ENCODE results near the gene FRAS1. TPM values are rescaled to one million over a fixed set of nuclear protein-coding genes. Genes with fewer than 3 reads are reported as not detected.
A peak's percentile ranks its signal among the peaks of the same experiment; 100 is the strongest.

FRAS1 gene
- total RNA-seq, 1 donor from 2014 or later, result 0.65 TPM

DNA sequence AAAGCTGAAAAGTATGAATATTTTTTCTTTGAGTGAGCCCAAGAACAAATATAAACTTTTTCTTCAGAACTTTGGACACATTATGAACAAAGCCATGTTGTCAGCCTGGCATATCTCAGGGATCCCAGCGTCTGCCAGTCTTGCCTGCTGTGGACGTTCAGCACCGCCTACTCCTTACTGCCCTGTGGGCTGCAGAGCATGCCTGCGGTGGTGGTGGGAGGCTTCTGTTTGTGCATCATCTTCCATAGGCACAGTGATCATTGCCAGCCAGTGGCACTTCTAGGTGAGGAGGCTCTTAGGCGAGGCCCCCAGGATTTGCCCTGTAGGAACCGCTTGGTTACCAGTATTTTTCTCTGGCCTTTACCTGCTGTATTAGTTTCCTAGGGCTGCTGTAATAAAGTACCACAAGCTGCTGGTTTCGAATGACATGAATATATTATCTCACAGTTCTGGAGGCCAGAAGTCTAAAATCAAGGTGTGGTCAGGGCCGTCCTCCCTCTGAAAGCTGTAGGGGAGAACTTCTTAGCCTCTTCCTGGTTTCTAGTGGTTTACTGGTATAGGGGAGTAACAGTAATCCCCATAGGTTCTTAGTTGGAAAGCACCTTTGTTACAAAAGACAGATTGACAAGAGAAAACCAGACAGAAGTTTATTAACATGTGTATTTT is 509.8 kb downstream of the FRAS1 start:
- ATAC-seq (no peak), DNase-seq (ENCODE audit: low spot score) (no peak)

DNA sequence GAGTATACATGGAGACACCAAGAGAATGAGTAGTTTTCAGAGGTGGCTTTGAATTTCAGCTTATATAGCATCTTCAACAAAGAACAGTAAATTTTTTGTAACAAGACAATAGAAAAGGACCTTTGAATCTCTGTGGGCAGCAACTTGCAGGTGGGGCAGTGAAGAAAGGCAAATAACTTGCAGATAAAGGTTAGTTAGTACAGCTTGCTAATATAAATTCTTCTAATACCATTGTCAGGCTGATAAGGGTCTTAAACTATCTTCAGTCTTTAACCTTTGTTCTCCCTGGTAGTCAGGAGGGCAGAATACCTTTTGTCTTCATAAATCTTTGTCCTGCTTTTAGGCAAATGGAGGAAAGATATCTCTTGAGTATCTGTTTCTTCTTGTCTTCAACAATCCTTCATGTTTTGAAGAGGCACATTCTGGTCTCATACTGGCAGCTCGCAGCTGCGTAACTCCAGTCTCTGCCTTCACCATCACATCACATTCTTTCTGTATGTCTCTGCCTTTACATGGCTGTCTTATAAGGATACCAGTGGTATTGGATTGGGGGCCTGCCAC is 510.5 kb downstream of the FRAS1 start:
- ATAC-seq, result no peak
- no peak for DNase-seq (ENCODE audit: low spot score)

- no peak for DNase-seq (ENCODE audit: low spot score)
These were observed 511.6 kb downstream of the FRAS1 start for GRCh38 chr4:78568640-78569305.

DNA sequence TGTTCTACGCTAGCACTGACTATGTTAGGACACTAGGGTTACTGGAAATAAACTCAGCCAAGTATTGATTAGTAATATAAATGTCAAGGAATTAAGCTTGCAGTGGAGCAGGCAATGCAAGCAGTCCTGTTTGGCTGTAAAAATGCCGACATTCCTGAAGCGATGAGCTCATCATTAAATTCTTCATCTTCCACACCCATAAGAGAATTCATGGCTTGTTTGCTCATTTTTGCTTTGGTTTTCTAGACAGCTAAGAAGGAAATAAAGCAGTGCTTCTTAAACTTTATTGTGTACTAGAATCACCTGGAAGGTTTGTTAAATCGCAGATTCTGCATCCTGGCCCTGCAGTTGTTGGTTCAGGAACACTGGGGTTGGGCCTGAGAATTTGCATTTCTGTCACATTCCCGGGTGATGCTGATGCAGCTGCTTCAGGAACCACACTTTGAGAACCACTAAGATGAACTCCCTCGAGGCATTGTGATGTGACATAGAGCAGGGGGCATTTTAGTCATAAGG is 512.2 kb downstream of the FRAS1 start:
- no peak for ATAC-seq
- no peak for DNase-seq (ENCODE audit: low spot score)

More at GRCh38 chr4:78568640-78569305, 511.6 kb downstream of the FRAS1 start:
- no peak for ATAC-seq

DNA sequence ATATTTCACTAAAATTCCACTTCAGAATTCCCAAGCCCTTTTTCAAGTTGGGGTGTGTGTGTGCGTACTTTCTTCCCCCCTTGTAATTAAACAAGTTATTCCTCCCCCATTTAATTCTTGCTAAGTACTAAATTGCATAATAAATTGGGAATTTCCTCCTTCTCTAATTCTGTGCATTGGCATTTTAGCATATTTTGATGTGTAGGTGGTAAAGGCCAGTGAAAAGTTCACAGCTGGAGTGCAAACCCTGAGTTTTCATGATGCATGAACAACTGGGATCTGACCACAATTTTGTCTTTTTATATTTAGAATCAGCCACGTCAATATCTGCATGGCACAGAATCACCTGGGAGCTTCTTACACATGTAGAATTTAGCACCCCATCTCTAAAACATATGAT is 513.0 kb downstream of the FRAS1 start:
- no peak for ATAC-seq

GRCh38 chr4:78571804-78572203 is 514.7 kb downstream of the FRAS1 start:
- no peak for DNase-seq (ENCODE audit: low spot score)
- ATAC-seq, result no peak

More for the DNA sequence above, 513.0 kb downstream of the FRAS1 start:
- DNase-seq (ENCODE audit: low spot score), result no peak

GRCh38 chr4:78578674-78579425 is 521.7 kb downstream of the FRAS1 start:
- ATAC-seq (no peak), DNase-seq (ENCODE audit: low spot score) (no peak)

DNA sequence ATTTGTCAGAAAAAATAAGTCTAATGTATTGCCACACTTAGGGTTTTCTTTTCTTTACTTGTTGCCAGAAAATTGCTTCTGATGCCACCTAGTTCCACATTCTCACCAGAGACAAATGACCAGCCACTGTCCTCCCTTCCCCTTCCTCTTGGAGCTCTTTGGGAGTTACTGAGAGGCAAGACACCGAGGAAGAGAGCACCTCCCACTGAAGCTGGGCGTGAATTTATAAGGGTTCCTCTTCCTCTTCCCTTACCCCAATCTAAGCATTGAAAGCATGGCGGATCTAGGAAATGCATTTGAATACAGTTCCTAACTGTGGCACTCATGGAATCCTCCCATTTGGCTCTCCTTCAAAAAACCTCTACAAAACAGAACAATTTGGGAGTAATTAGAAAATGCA is 524.5 kb downstream of the FRAS1 start:
- peak; percentile 49 for ATAC-seq
- DNase-seq (ENCODE audit: low spot score), result no peak

DNA sequence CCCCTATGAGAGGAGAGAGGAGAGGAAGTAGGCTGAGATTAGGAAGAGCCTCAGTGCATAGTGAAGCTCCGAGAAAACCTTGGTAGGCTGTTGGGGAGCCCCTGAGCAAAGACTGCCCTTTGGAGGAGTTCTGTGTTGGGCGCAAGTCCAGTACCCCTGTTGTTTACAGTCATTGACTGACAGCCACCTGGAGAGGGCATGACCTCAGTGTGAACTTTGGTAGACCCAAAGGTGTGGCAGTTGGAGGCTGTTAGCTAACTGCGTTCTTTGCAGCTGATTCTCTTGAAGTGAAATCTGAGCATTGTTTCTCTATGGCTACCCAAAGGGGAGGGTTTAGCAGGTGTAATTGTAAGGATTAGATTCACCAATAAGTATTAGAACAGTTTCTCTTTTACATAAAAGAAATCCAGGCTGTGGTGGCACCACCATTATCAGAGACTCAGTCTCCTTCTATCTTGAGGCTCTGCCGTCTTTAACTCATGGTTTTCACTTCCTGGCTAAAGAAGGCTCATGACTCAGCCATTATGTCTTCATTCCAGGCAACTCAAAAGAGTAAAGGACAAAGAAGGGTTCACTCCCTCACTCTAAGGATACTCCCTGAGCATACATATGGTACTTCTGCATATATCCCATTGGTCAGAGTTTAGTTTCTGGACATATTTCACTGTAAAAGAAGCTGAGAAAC is 527.9 kb downstream of the FRAS1 start:
- ATAC-seq (peak; percentile 64), DNase-seq (ENCODE audit: low spot score) (no peak)

DNA sequence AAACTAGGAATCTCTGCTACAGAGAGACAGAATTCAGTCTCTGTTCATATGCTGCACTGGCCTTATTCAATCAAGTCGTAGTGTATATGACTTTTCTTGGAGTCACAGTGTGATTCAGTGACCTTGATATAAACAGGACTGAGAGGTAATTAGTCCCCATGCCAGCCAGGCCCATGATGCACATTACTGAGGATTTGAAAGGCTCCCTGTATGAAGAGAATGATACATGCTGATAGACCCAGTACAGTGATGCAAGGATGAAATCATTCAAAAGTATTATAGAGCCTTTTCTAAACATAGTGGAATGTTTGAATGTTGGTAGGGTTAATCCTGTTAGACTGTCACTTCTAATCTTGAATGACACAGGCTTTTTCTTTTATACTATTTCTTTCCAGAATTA is 528.5 kb downstream of the FRAS1 start:
- ATAC-seq, result no peak
- no peak for DNase-seq (ENCODE audit: low spot score)

GRCh38 chr4:78588894-78589545 is 531.9 kb downstream of the FRAS1 start:
- ATAC-seq, result no peak
- DNase-seq (ENCODE audit: low spot score), result no peak

DNA sequence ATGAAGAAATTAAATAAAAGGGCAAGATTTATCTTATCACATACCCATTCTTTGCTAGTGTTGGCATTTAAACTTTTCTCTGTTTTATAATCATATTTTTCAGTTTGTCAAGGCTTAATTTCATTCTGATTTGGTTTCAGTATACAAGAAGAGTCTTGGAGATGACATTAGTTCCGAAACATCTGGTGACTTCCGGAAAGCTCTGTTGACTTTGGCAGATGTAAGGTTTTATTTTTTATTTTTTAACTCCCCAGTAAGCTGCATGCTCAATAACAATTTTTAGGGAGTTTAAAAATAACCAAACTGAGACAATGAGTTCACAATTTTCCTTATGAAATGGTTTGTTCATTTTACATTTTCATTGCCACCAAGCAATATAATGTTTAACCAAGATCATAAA is 534.3 kb downstream of the FRAS1 start:
- no peak for ATAC-seq
- no peak for DNase-seq (ENCODE audit: low spot score)

DNA sequence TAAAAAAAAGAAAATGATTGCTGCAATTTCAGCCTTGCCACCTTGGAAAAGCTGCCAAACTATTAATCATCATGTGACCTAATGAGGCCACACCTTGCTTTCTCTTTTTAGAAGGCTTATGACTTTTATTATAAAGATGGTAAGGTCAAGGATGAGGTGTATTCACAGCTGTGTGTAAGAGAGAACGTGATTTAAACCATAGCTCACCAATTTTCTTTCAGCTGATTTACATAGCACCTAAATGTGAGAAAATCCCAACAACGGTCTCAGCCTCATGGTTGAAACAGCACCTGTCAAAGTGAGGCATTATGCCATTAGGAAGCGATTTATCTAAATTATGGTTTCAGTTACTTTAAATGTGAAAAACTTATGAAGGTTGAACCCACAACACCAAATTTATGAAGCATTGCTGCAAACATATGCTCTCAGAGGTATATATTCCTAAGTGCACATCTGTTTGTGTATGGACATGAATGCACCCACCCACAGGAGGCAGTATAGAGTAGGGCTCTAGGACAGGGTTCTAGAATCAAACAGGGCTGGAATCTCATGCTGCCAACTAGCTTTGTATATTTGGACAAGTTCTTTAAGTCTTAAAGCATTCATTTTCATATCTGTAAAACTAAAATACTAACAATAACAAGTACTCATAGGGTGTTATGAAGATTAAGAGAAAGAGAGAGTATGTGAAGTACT is 535.1 kb downstream of the FRAS1 start:
- no peak for DNase-seq (ENCODE audit: low spot score)
- no peak for ATAC-seq

Other genes with a start within 250 kb of the FRAS1 start
- 20.5 TPM for gene CNOT6L, start 238.0 kb upstream of the FRAS1 start, total RNA-seq
- gene MRPL1, start 194.5 kb upstream of the FRAS1 start, total RNA-seq, result 13.8 TPM